T-helper 22 cell (primary cell): Measurements from ENCODE around the gene DNAH8.
A peak's percentile ranks its signal among the peaks of the same experiment; 100 is the strongest.

Experiments used
- DNase-seq: peaks from one replicate; pipeline ENCODE4 v3.0.0-alpha.2; 2020; ENCODE audit warnings: low read depth

DNAH8 gene

GRCh38 chr6:38702558-38703397 lies 12.3 kb upstream of the DNAH8 start, which contains the start of gene GLO1:
Gene GLO1 (minus strand): TSS chr6:38703145. CDS start chr6:38703054, 91 bp downstream.
- DNase-seq, result peak; percentile 93

GRCh38 chr6:38703949-38704590 lies 11.0 kb upstream of the DNAH8 start:
- DNase-seq, result no peak

GRCh38 chr6:38705924-38706323 lies 9.2 kb upstream of the DNAH8 start:
- DNase-seq, result no peak

- DNase-seq, result no peak
These were observed 6.6 kb upstream of the DNAH8 start for GRCh38 chr6:38708496-38708895.

- peak; percentile 16 for DNase-seq
These were observed 1.3 kb upstream of the DNAH8 start for GRCh38 chr6:38713812-38714211.

GRCh38 chr6:38714239-38715015 lies 684 bp upstream of the DNAH8 start:
- DNase-seq, result no peak

- no peak for DNase-seq
These were observed 1.7 kb downstream of the DNAH8 start for GRCh38 chr6:38716825-38717224.

GRCh38 chr6:38719358-38719757 lies 4.2 kb downstream of the DNAH8 start:
- no peak for DNase-seq

GRCh38 chr6:38720295-38720694 lies 5.2 kb downstream of the DNAH8 start:
- no peak for DNase-seq

- DNase-seq, result no peak
These were observed 6.9 kb downstream of the DNAH8 start for GRCh38 chr6:38722038-38722437.

GRCh38 chr6:38722727-38723334 lies 7.7 kb downstream of the DNAH8 start:
- DNase-seq, result no peak

- DNase-seq, result no peak
These were observed 8.7 kb downstream of the DNAH8 start for GRCh38 chr6:38723783-38724182.

- DNase-seq, result no peak
These were observed 9.2 kb downstream of the DNAH8 start for GRCh38 chr6:38724343-38724742.

GRCh38 chr6:38725414-38726183 lies 10.5 kb downstream of the DNAH8 start:
- no peak for DNase-seq

- DNase-seq, result no peak
These were observed 13.1 kb downstream of the DNAH8 start for GRCh38 chr6:38728203-38728602.

- no peak for DNase-seq
These were observed 15.2 kb downstream of the DNAH8 start for GRCh38 chr6:38730140-38730862.

GRCh38 chr6:38736951-38737350 lies 21.8 kb downstream of the DNAH8 start:
- DNase-seq, result no peak

- no peak for DNase-seq
These were observed 23.1 kb downstream of the DNAH8 start for GRCh38 chr6:38738261-38738660.

- DNase-seq, result no peak
These were observed 24.4 kb downstream of the DNAH8 start for GRCh38 chr6:38739532-38739931.

GRCh38 chr6:38749473-38749872 lies 34.4 kb downstream of the DNAH8 start:
- no peak for DNase-seq
